HFFc6 (cell line): ENCODE results near the gene ESX1. TPM values are rescaled to one million over a fixed set of nuclear protein-coding genes. Genes with fewer than 3 reads are reported as not detected.

ENCODE experiments used
- DNase-seq: peaks from one replicate; pipeline ENCODE4 v3.0.0-alpha.2; 2018
- H3K27ac Mint-ChIP-seq: 2 replicates; pipeline ENCODE4 v1.8.0; 2020; ENCODE audit warnings: mild to moderate bottlenecking, mixed read lengths
- H3K27me3 Mint-ChIP-seq: 2 replicates; pipeline ENCODE4 v1.8.0; 2021; ENCODE audit warnings: mild to moderate bottlenecking, moderate library complexity, mixed read lengths; ENCODE audit not compliant: insufficient read depth
- H3K36me3 Mint-ChIP-seq: 2 replicates; pipeline ENCODE4 v1.8.0; 2021; ENCODE audit warnings: low read depth, mixed read lengths
- H3K4me1 Mint-ChIP-seq: 2 replicates; pipeline ENCODE4 v1.8.0; 2020; ENCODE audit warnings: low read depth, mixed read lengths
- H3K4me3 Mint-ChIP-seq: 2 replicates; pipeline ENCODE4 v1.8.0; 2020; ENCODE audit warnings: mild to moderate bottlenecking, moderate library complexity, mixed read lengths
- H3K9me3 Mint-ChIP-seq: 2 replicates; pipeline ENCODE4 v1.8.0; 2020; ENCODE audit warnings: mild to moderate bottlenecking, mixed read lengths
- total RNA-seq, 6 experiments: library from RNA; stranded (reverse); fragmentation: NEBNext Ultra II Directional; extraction: Animal tissue kit (Norgen Biotek cat#: 25700); gene quantifications; 2 replicates in 1 of 6; 3 replicates in 5 of 6; pipeline ENCODE4 v1.2.3, GENCODE V29; 2021
- TF ChIP-seq, protein P1 (sequence below): fragments of 200-600 bp; sonication (generic); IDR thresholded peaks from 2 replicates; pipeline ENCODE4 v1.5.0; 2021; ENCODE audit warnings: antibody characterized with exemption, mild to moderate bottlenecking

The ESX1 gene
- total RNA-seq, 6 experiments from 2014 or later, result not detected

DNA sequence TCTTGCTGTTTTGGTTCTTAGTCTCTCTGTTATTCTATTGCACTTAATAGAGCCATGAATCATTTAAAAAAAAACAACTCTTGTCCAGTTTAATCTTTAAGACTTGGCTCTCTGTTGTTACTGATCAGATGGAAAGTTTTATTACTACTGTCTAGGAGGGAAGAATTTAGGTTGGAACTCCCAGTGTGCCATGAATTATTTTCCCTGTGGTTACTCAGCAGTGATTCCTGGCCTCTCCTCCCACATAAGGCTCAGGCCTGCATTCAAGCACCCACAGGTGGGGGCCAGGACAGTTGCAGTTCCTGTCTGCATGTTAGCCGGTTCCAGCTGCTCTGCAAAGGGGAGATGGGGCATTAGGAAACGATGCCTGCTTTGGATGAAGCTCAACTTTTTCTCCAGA, 29.8 kb upstream of the ESX1 start:
- peak; percentile 13 for DNase-seq

DNA sequence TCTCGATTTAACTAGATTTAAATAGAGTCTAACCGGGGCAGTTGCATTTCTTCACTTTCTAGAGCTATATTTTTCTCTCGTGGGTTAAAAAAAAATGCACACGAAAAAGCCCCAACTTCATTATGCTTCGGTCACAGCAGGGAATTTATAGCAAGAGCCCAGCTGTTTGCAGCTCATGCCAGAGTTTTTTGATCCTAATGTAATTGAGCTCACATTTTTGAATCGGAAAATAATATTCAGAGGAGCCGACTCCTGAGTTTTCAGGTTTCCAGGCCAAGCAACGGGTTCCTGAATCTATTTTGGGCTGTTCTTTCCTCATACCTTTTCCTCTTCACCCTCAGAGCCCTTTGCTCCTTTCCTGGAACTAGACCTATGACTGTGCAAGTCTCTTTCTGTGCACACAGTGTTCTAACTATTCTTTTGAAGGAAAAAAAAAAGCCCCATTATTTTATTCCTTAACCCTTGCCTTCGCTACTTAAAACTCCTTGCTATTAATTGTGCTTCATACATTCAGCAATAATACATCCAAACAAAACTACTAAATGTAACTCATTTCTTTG, 27.5 kb upstream of the ESX1 start:
- H3K4me1 Mint-ChIP-seq, result peaks cover 11% of the 10 kb centered on the region
- DNase-seq, result no peak
- H3K4me3 Mint-ChIP-seq, result no peak overlapping the region
- H3K27ac Mint-ChIP-seq, result no peak overlapping the region
- H3K36me3 Mint-ChIP-seq, result no peaks in the 10 kb centered on the region
- peaks cover 4% of the 10 kb centered on the region; the same call in 1 of the 2 replicates for H3K27me3 Mint-ChIP-seq
- no peaks in the 10 kb centered on the region for H3K9me3 Mint-ChIP-seq
- TF ChIP-seq, protein P1, sequence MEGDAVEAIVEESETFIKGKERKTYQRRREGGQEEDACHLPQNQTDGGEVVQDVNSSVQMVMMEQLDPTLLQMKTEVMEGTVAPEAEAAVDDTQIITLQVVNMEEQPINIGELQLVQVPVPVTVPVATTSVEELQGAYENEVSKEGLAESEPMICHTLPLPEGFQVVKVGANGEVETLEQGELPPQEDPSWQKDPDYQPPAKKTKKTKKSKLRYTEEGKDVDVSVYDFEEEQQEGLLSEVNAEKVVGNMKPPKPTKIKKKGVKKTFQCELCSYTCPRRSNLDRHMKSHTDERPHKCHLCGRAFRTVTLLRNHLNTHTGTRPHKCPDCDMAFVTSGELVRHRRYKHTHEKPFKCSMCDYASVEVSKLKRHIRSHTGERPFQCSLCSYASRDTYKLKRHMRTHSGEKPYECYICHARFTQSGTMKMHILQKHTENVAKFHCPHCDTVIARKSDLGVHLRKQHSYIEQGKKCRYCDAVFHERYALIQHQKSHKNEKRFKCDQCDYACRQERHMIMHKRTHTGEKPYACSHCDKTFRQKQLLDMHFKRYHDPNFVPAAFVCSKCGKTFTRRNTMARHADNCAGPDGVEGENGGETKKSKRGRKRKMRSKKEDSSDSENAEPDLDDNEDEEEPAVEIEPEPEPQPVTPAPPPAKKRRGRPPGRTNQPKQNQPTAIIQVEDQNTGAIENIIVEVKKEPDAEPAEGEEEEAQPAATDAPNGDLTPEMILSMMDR, result no peak

More for the DNA sequence above, 29.8 kb upstream of the ESX1 start:
- H3K4me3 Mint-ChIP-seq, result no peak overlapping the region
- TF ChIP-seq, protein P1, result no peak
- H3K9me3 Mint-ChIP-seq, result no peaks in the 10 kb centered on the region
- no peak overlapping the region for H3K27ac Mint-ChIP-seq
- peaks cover 20% of the 10 kb centered on the region for H3K4me1 Mint-ChIP-seq
- no peaks in the 10 kb centered on the region for H3K36me3 Mint-ChIP-seq
- H3K27me3 Mint-ChIP-seq, result peaks cover 7% of the 10 kb centered on the region; the same call in 1 of the 2 replicates

DNA sequence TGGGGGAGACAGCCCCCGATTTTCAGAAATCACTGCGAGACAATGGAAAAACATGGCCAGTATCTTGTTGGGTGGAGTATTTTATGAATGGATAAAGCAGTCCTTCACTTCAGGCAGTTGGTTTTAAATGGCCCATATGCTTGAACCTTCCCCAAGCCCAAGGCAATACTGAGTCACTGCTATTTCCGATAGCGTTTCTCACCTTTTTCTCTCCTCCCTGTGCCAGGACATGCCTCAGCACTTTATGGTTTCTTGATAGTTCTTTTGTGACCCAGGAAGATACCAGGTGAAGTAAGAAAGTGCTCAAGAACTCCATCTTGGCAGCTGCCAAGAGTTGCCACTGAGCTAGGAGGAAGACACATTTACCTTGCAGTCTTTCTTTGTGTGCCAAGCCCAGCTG, 26.8 kb upstream of the ESX1 start:
- no peak for DNase-seq
- Mint-ChIP-seq H3K36me3 (no peaks in the 10 kb centered on the region), H3K4me1 (peaks cover 11% of the 10 kb centered on the region), H3K27ac (no peak overlapping the region), H3K9me3 (no peaks in the 10 kb centered on the region), H3K27me3 (peaks cover 4% of the 10 kb centered on the region; the same call in 1 of the 2 replicates), H3K4me3 (no peak overlapping the region)
- TF ChIP-seq, protein P1, result no peak

DNA sequence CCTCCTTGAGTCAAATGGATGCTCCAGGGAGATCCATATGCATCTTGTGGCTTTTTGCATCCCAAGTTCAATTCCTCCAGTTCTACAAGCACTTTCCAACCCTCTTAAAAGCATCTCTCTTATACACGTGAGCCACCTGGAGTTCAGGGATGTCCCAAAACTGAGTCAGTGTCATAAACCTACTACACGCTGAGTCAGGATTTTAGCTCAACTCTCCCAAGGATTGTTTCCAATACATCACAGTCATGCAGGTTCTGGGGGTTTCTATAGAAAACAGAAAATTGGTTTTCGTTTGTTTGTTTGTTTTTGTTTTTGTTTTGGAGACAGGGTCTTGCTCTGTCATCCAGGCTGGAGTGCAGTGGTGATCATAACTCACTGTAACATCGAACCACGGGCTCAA, 25.9 kb upstream of the ESX1 start:
- Mint-ChIP-seq H3K36me3 (no peaks in the 10 kb centered on the region), H3K27ac (no peak overlapping the region), H3K27me3 (peaks cover 4% of the 10 kb centered on the region; the same call in 1 of the 2 replicates), H3K4me3 (no peak overlapping the region), H3K9me3 (no peaks in the 10 kb centered on the region), H3K4me1 (peaks cover 11% of the 10 kb centered on the region)
- TF ChIP-seq, protein P1, result no peak
- DNase-seq, result no peak

DNA sequence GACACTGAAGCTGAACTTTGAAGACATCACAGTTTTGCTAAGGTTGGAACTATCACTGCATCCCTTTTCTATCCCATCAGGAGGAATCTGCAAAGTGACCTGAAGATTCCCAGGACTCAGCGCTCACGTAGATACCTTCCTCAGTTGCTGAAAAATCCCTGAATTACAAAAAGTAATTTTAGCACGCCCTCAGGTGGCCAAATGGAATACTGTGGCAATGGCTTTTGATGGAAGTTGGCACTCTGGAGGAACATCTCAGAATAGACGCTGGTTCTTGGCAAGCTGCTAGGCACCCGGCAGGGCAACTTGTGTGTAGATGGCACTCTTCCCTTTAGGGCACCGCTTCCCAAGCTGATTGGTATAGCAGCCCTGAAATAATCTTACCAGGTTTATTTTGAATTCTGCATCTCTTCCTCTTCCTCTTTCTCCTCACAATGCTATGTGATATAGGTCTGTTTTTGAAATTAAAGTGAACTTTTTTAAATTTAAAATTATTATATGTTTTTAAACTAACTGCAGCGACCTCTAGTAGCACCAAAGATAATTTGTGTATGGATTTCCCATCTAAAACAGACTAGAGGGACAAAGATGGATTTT, 16.3 kb upstream of the ESX1 start:
- H3K9me3 Mint-ChIP-seq, result no peaks in the 10 kb centered on the region
- H3K4me3 Mint-ChIP-seq, result peak overlapping the region; percentile 88
- peak; percentile 11 for DNase-seq
- H3K27me3 Mint-ChIP-seq, result peaks cover 7% of the 10 kb centered on the region
- no peaks in the 10 kb centered on the region for H3K36me3 Mint-ChIP-seq
- H3K4me1 Mint-ChIP-seq, result peaks cover 6% of the 10 kb centered on the region
- no peak overlapping the region for H3K27ac Mint-ChIP-seq
- TF ChIP-seq, protein P1, result peak; percentile 81
